ENCODE data around the gene SNORC. TPM values are rescaled to one million over a fixed set of nuclear protein-coding genes. Genes with fewer than 3 reads are reported as not detected.

The SNORC gene
- total and polyA plus RNA-seq, 2 of the 13 experiments (the other 11 are each of a cell fraction or from before 2014, with no cell fraction given): 59.1 to 86.1 TPM

DNA sequence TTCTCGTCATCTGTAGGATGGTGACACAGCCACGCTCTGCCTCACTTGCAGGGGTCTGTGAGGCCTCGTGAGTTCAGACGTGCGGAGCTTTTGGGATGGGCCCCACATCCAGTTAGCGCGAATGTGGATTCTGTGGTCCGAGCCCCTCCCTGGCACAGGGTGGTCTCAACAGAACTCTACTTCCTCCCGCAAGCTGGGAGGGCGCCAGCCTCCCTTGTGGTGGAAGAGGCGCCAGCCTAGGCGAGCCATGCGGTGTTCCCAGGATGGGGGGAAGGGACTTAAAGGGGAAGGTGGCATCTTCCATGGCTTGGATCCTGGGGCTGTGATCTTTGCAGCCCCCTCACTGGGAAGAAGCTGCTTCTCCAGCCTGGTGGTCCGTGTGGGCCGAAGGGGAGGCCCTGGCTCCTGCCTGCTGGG, 1.4 kb downstream of the SNORC start (continued):
- no peak for TF ChIP-seq SIX1 (CRISPR knock-in tag; IDR thresholded peaks at IDR 0.05; ENCODE audit: borderline replicate concordance)
- TF ChIP-seq, protein P1, sequence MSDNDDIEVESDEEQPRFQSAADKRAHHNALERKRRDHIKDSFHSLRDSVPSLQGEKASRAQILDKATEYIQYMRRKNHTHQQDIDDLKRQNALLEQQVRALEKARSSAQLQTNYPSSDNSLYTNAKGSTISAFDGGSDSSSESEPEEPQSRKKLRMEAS (IDR thresholded peaks at IDR 0.05): peak; percentile 45; the same call in 1 of the 2 replicates
- TF ChIP-seq ZFP36L1 (CRISPR knock-in tag; IDR thresholded peaks at IDR 0.05): no peak
- no peak for TF ChIP-seq ZNF17 (CRISPR knock-in tag; IDR thresholded peaks at IDR 0.05)
- TF ChIP-seq DBP (CRISPR knock-in tag; IDR thresholded peaks at IDR 0.05; ENCODE audit: not compliant biosample characterization): no peak
- no peak for TF ChIP-seq ZFP37 (CRISPR knock-in tag; IDR thresholded peaks at IDR 0.05; ENCODE audit: borderline replicate concordance)
- TF ChIP-seq ZNF768 (CRISPR knock-in tag; IDR thresholded peaks at IDR 0.05): peak; percentile 34; the same call in 1 of the 2 replicates
- TF ChIP-seq ZNF383 (CRISPR knock-in tag; IDR thresholded peaks at IDR 0.05; ENCODE audit: borderline replicate concordance): 0 out of 2 replicates have a peak, but pooled peaks have one; percentile 15
- no peak for TF ChIP-seq SMARCE1 (IDR thresholded peaks at IDR 0.05; ENCODE audit: borderline replicate concordance)
- 0 out of 2 replicates have a peak, but pooled peaks have one; percentile 35 for TF ChIP-seq ZNF749 (CRISPR knock-in tag; IDR thresholded peaks at IDR 0.05; ENCODE audit: borderline replicate concordance)
- no peak for TF ChIP-seq ZNF224 (CRISPR knock-in tag; IDR thresholded peaks at IDR 0.05)
- no peak; the same call in 1 of the 2 replicates for TF ChIP-seq ZNF333 (CRISPR knock-in tag; IDR thresholded peaks at IDR 0.05; ENCODE audit: borderline replicate concordance)
- TF ChIP-seq ZSCAN31 (CRISPR knock-in tag; IDR thresholded peaks at IDR 0.05; ENCODE audit: low read depth): no peak
- TF ChIP-seq, protein P2, sequence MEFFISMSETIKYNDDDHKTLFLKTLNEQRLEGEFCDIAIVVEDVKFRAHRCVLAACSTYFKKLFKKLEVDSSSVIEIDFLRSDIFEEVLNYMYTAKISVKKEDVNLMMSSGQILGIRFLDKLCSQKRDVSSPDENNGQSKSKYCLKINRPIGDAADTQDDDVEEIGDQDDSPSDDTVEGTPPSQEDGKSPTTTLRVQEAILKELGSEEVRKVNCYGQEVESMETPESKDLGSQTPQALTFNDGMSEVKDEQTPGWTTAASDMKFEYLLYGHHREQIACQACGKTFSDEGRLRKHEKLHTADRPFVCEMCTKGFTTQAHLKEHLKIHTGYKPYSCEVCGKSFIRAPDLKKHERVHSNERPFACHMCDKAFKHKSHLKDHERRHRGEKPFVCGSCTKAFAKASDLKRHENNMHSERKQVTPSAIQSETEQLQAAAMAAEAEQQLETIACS (CRISPR knock-in tag; IDR thresholded peaks at IDR 0.05): no peak
- TF ChIP-seq MED8 (CRISPR knock-in tag; IDR thresholded peaks at IDR 0.05; ENCODE audit: insufficient replicate concordance): no peak
- no peak for TF ChIP-seq ZNF326 (CRISPR knock-in tag; IDR thresholded peaks at IDR 0.05; ENCODE audit: borderline replicate concordance)
- no peak for TF ChIP-seq IRF1 (CRISPR knock-in tag; IDR thresholded peaks at IDR 0.05; ENCODE audit: low read depth)
- TF ChIP-seq KLF16 (CRISPR knock-in tag; IDR thresholded peaks at IDR 0.05): no peak
- TF ChIP-seq AGO1 (IDR thresholded peaks at IDR 0.05; ENCODE audit: low read depth, low read length, poor library complexity, severe bottlenecking): no peak
- TF ChIP-seq KLF12 (CRISPR knock-in tag; IDR thresholded peaks at IDR 0.05; ENCODE audit: borderline replicate concordance): no peak
- no peak for TF ChIP-seq MTA1 (CRISPR knock-in tag; IDR thresholded peaks at IDR 0.05; ENCODE audit: borderline replicate concordance)
- no peak for TF ChIP-seq NR1H2 (CRISPR knock-in tag; IDR thresholded peaks at IDR 0.05; ENCODE audit: borderline replicate concordance, low read depth)
- no peak for TF ChIP-seq NFIC (IDR thresholded peaks at IDR 0.05; ENCODE audit: low read length)
- no peak for TF ChIP-seq NR2C2 (CRISPR knock-in tag; IDR thresholded peaks at IDR 0.05; ENCODE audit: borderline replicate concordance)
- no peak; a peak in 1 of 4 replicates for TF ChIP-seq HMGXB4 (CRISPR knock-in tag; IDR thresholded peaks at IDR 0.05; ENCODE audit: borderline replicate concordance in 1 of 2, low read depth in 1 of 2)
- TF ChIP-seq TBL1XR1 (IDR thresholded peaks at IDR 0.05; ENCODE audit: borderline replicate concordance, low read length, partially characterized antibody): no peak
